Lower leg skin (tissue), 4 donors: ENCODE data around the gene MBOAT1. TPM values are rescaled to one million over a fixed set of nuclear protein-coding genes. Genes with fewer than 3 reads are reported as not detected.
"Not testable (repeated sequence)": the region's sequence is repeated elsewhere in the genome, so short reads cannot be mapped to it uniquely, and the experiment has no call there.

Experiments
- DNase-seq, 2 donors: peaks; one replicate each; pipeline ENCODE4 v3.0.0-alpha.2; 2019; ENCODE audit warnings: low spot score in 2 of 2
- H3K4me3 ChIP-seq: fragments of 200-600 bp; sonication (generic); 2 replicates; pipeline ENCODE4 v1.5.1; 2017; ENCODE audit warnings: mild to moderate bottlenecking, low read depth; ENCODE audit not compliant: poor library complexity, severe bottlenecking
- POLR2A ChIP-seq, 2 donors: fragments of 450-650 bp; IDR thresholded peaks; one replicate each; pipeline ENCODE4 v1.6.1; 2016 to 2017; ENCODE audit warnings: antibody characterized with exemption in 2 of 2, mild to moderate bottlenecking in 1 of 2, moderate library complexity in 1 of 2
- WGBS, 2 donors: methylation state at CpG; one replicate each; pipeline ENCODE4 v1.1.5; 2018; 5-methylcytosine and 5-hydroxymethylcytosine counted together
- intact Hi-C: fragments of 100-400 bp; cut with DNase I; formaldehyde crosslinking; loops from one replicate; pipeline ENCODE4 v1.15.0; 2023; ENCODE audit warnings: low total_unique reads
- total RNA-seq, 4 donors: library from RNA; depleted of rRNA; stranded (reverse); fragments of >200 nt; gene quantifications; one replicate each; pipeline ENCODE4 v1.1.0, GENCODE V29; 2016
- TF ChIP-seq, protein P1 (sequence below), 3 donors: fragments of 450-650 bp; IDR thresholded peaks; one replicate each; pipeline ENCODE4 v1.5.1; 2016; ENCODE audit warnings: antibody characterized with exemption in 3 of 3, mild to moderate bottlenecking in 3 of 3, moderate library complexity in 2 of 3

The MBOAT1 gene
- total RNA-seq, 4 donors from 2014 or later, result 5.8 to 8.2 (median 6.6) TPM

DNA sequence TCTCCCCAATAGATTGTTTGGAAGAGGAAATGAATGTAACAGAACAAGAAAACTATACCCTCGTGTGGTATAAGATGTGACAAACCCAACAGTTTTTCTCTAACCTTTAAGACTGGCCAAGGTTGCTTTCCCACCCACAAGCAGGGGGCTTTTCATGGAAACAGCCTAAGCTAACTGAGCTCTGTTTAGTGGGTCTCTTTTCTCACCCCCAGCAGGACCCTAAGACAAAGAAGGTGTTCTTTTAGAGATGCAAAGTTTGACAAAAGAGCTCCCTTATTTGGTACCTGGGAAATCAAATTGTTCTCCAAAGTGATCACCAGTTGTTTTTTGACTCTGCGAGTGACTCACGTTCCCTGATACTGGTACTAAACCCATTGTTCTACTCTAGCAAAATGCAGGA lies 59.1 kb downstream of the MBOAT1 start:
- TF ChIP-seq, protein P1, sequence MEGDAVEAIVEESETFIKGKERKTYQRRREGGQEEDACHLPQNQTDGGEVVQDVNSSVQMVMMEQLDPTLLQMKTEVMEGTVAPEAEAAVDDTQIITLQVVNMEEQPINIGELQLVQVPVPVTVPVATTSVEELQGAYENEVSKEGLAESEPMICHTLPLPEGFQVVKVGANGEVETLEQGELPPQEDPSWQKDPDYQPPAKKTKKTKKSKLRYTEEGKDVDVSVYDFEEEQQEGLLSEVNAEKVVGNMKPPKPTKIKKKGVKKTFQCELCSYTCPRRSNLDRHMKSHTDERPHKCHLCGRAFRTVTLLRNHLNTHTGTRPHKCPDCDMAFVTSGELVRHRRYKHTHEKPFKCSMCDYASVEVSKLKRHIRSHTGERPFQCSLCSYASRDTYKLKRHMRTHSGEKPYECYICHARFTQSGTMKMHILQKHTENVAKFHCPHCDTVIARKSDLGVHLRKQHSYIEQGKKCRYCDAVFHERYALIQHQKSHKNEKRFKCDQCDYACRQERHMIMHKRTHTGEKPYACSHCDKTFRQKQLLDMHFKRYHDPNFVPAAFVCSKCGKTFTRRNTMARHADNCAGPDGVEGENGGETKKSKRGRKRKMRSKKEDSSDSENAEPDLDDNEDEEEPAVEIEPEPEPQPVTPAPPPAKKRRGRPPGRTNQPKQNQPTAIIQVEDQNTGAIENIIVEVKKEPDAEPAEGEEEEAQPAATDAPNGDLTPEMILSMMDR (IDR thresholded peaks at IDR 0.05), result no peak
- no peak for TF ChIP-seq POLR2A (IDR thresholded peaks at IDR 0.05)
- intact Hi-C loops, result no loop called here
- 87 to 93% methylated on average over 3 of the region's 3 CpGs for WGBS, 2 donors
- H3K4me3 ChIP-seq, result no peak overlapping the region
- no peak for DNase-seq

DNA sequence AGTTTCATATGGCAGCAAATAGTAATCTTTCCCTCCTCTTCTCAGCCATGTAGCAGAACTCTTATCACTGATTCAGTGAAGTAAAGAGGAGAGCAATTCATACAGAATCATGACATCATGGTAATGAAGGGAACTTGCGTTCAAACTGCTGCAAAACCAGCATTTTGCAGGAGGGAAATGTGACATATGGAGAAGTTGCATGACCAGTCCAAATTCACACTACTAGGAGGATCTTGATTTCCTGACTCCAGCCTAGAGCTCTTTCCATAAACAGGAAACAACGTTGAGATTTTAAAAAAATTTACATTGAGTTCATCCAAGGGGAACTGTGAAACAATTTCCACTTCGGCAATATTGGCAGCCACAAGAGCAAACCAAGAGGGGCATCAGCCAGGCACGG lies 63.8 kb downstream of the MBOAT1 start:
- intact Hi-C loops, result no loop called here
- no peak overlapping the region for H3K4me3 ChIP-seq
- WGBS, 2 donors, result 82 to 85% methylated on average over 4 of the region's 4 CpGs
- TF ChIP-seq, protein P1 (IDR thresholded peaks at IDR 0.05), result no peak
- TF ChIP-seq POLR2A (IDR thresholded peaks at IDR 0.05), result no peak
- no peak for DNase-seq

DNA sequence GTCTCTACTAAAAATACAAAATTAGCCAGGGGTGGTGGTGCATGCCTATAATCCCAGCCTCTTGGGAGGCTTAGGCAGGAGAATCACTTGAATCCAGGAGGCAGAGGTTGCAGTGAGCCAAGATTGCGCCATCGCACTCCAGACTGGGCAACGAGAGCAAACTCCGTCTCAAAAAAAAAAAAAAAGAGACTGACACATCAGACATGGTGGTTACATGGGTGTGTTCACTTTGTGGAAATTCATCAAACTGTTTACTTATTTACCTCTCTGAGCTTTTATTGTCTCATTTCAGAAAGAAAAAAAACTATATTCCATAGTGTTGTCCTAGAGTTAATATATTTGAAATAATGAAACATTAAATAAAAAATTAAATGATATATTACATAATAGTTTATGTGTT lies 64.8 kb downstream of the MBOAT1 start:
- no peak overlapping the region for H3K4me3 ChIP-seq
- WGBS, 2 donors, result 88 to 91% methylated on average over 4 of the region's 4 CpGs
- intact Hi-C loops, result no loop called here
- TF ChIP-seq POLR2A (IDR thresholded peaks at IDR 0.05), result no peak
- TF ChIP-seq, protein P1 (IDR thresholded peaks at IDR 0.05), result no peak
- DNase-seq, result no peak

DNA sequence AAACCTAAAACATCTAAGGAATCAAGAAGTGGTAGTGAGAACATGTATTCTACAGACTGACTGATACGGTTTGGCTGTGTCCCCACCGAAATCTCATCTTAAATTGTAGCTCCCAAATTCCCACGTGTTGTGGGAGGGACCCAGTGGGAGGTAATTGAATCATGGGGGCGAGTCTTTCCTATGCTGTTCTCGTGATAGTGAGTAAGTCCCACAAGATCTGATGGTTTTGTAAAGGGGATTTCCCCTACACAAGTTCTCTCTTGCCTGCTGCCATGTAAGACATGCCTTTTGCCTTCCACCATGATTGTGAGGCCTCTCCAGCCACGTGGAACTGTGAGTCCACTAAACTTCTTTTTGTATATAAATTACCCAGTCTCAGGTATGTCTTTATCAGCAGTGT lies 65.4 kb downstream of the MBOAT1 start:
- H3K4me3 ChIP-seq, intact Hi-C loops, DNase-seq: not testable (repeated sequence)
- WGBS, 2 donors, result 86% methylated on average over 6 of the region's 6 CpGs

DNA sequence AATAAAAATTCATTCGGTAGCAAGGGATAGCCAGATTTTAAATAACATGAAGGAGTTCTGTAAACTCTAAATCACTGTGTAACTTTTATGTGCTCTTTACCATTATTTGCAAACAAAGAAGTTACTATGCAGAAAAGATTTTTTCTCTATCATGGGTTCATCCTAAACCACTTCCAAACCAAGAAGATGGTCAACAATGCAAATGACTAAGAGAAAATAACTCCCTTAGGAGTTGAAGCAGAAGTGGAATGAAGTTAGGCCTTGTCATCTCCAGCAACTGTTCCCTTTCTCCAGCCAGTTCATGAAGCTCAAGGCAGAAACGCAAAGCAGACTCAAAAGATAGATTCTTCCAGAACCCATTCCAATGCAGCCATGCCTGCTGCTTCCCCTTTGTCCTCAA lies 66.0 kb downstream of the MBOAT1 start:
- TF ChIP-seq, protein P1 (IDR thresholded peaks at IDR 0.05), result no peak
- TF ChIP-seq POLR2A (IDR thresholded peaks at IDR 0.05), result no peak
- H3K4me3 ChIP-seq, result no peak overlapping the region
- intact Hi-C loops, result no loop called here
- no peak for DNase-seq
- WGBS, 2 donors, result 94 to 97% methylated on average over 2 of the region's 2 CpGs

DNA sequence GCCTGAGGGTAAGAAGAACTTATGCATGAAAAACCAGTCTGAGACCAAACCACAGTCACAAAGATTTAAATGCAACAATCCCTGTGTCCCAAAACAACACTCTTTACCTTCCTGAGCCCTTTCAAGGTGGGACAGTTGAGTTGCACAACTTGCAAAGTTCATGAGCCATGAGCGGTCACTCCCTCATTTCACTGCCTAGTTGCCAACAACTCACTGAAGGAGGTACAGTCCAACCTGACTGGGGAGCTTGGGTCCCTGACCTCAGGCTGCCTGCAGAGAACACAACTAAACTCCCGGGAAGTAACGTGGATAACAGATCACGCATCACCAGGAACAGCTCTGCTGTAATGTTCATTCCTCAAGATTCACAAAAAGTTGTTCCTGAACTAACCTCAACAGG lies 69.4 kb downstream of the MBOAT1 start:
- intact Hi-C loops, result no loop called here
- WGBS, 2 donors, result 82 to 97% methylated on average over 4 of the region's 4 CpGs
- H3K4me3 ChIP-seq, result no peak overlapping the region
- no peak for DNase-seq
- TF ChIP-seq POLR2A (IDR thresholded peaks at IDR 0.05), result no peak
- TF ChIP-seq, protein P1 (IDR thresholded peaks at IDR 0.05), result no peak
